Stimulated activated CD4-positive, alpha-beta T cell treated with anti-CD3 and anti-CD28 coated beads, Interleukin-1b, Interleukin-23, amount 100 ng/mL, for 48 hours (primary cell): Measurements from ENCODE around the gene SSMEM1.

ENCODE experiments used
- DNase-seq: peaks from one replicate; pipeline ENCODE4 v3.0.0-alpha.2; 2020

Gene SSMEM1

DNA sequence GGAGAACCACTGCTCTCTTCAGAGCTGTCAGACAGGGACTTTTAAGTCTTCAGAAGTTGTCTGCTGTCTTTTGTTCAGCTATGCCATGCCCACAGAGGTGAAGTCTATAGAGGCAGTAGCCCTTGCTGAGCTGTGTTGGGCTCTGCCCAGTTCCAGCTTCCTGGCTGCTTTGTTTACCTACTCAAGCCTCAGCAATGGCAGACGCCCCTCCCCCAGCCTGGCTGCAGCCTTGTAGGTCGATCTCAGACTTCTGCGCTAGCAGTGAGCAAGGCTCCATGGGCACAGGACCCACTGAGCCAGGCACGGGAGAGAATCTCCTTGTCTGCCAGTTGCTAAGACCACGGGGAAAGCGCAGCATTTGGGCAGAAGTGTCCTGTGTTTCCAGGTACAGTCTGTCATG, 46.9 kb downstream of the SSMEM1 start:
- no peak for DNase-seq

DNA sequence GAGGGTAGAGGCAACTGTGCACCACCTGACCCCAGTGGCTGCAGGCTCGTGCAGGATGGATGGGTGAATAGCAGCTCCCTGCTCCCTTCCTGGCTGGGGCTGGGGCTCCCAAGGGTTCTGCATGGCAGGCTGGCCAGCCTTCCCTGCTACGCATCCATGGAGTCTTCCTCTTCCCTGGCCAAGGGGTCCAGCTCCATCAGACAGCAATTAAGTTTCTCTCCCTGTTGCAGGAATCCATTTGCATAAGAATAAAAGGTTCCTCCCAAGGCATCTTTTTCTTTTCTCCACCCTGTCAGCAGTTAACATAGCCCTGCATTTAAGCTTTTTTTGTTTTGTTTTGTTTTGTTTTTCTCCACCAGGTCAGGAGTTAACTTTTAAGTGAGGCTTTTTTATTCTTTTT, 49.0 kb downstream of the SSMEM1 start:
- no peak for DNase-seq

DNA sequence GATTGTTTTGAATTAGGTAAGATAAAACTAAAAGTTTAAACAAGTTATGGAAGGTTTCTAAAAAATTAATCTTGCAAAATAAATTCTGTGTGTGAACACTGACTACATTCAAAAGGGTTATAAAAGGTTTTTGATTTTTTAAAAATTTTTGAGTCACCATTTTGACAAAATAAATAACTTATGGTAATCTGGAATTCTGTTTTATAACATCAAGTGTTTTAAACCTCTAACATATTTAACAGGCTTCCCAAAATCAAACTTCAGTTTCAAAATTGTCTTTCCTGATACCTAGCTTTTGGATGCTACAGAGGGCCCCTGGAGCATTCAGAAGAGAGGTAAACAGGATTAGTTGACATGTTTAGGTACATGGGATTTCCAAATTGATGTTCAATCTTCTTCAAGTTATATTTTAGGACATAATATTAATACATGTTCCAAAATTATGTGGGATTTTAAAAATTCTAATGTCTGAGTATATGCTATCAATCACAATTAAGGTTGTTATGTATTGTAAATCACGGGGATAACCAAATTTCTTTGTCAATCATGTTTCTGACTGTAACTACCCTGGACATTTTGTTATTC, 50.9 kb downstream of the SSMEM1 start:
- DNase-seq: no peak

DNA sequence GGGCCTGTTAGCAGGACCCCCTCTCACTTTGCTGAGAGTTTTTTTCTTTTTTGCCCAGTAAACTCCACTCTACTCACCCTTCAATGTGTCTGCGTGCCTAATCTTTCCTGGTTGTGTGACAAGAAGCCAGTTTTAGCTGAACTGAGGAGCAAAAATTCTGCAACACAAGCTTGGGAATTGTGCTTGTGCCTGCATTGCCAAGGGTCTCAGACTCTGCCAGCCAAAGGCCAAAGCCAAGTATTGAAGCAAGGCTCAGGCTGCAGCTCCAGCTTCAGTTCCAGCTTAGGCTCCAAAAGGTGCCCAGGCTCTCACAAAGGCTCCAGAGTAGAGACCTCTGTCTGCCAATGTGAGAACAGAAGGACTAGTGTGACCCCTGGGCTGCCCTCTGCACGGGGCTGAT, 54.8 kb downstream of the SSMEM1 start:
- no peak for DNase-seq

DNA sequence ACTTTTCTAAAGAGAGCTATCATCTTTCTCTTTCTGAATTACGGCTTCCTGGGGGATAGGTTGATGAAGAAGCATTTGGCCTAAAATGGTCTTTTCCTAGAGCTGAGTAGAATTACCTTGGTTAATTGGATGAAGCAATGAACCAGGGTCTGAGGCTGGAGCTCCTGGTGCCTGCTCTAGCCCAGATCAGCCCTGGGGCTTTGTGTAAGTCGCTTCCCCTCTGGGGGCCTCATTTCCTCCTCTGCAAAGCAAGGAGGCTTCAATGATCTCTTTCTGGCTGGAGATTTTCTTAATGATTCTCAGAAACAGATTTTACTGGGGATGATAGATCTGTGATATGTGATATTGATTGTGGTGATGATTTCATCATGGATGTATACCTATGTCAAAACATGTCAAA, 55.5 kb downstream of the SSMEM1 start:
- no peak for DNase-seq
